NCI-H1436 treated with DMSO at 0.1 percent for 48 hours (cell line): ENCODE data around the gene SCAMP1.
"Not testable (repeated sequence)": the region's sequence is repeated elsewhere in the genome, so short reads cannot be mapped to it uniquely, and the experiment has no call there.

ENCODE experiments used
- DNase-seq: peaks from one replicate; lab custom pipeline; 2025; lab: John Stamatoyannopoulos, UW

The SCAMP1 gene

GRCh38 chr5:78420548-78420947 lies 60.1 kb downstream of the SCAMP1 start:
- DNase-seq = no peak

- DNase-seq = no peak
These were observed 64.2 kb downstream of the SCAMP1 start for GRCh38 chr5:78424665-78425064.

- DNase-seq = no peak
These were observed 69.0 kb downstream of the SCAMP1 start for GRCh38 chr5:78429332-78429980.

GRCh38 chr5:78430866-78431265 lies 70.4 kb downstream of the SCAMP1 start:
- DNase-seq = no peak

GRCh38 chr5:78433972-78434371 lies 73.6 kb downstream of the SCAMP1 start:
- no peak for DNase-seq

GRCh38 chr5:78447775-78448424 lies 87.5 kb downstream of the SCAMP1 start:
- DNase-seq = no peak

- DNase-seq = no peak
These were observed 88.7 kb downstream of the SCAMP1 start for GRCh38 chr5:78449103-78449502.

GRCh38 chr5:78457507-78457906 lies 97.1 kb downstream of the SCAMP1 start:
- not testable (repeated sequence) for DNase-seq

GRCh38 chr5:78458843-78459242 lies 98.4 kb downstream of the SCAMP1 start:
- DNase-seq = no peak

GRCh38 chr5:78467140-78467539 lies 106.7 kb downstream of the SCAMP1 start:
- no peak for DNase-seq

GRCh38 chr5:78467752-78468357 lies 107.4 kb downstream of the SCAMP1 start:
- no peak for DNase-seq

- no peak for DNase-seq
These were observed 111.5 kb downstream of the SCAMP1 start for GRCh38 chr5:78471896-78472295.

GRCh38 chr5:78472469-78473106 lies 112.2 kb downstream of the SCAMP1 start:
- no peak for DNase-seq

- no peak for DNase-seq
These were observed 113.3 kb downstream of the SCAMP1 start for GRCh38 chr5:78473751-78474150.

- DNase-seq = no peak
These were observed 115.0 kb downstream of the SCAMP1 start for GRCh38 chr5:78475370-78475769.

- no peak for DNase-seq
These were observed 116.4 kb downstream of the SCAMP1 start for GRCh38 chr5:78476795-78477194.

- no peak for DNase-seq
These were observed 122.5 kb downstream of the SCAMP1 start for GRCh38 chr5:78482948-78483347.

GRCh38 chr5:78483809-78484521 lies 123.5 kb downstream of the SCAMP1 start:
- no peak for DNase-seq

GRCh38 chr5:78486218-78486617 lies 125.8 kb downstream of the SCAMP1 start:
- DNase-seq = no peak

GRCh38 chr5:78487846-78488245 lies 127.4 kb downstream of the SCAMP1 start:
- DNase-seq = no peak

- DNase-seq = no peak
These were observed 130.5 kb downstream of the SCAMP1 start for GRCh38 chr5:78490709-78491485.

GRCh38 chr5:78492224-78492623 lies 131.8 kb downstream of the SCAMP1 start:
- DNase-seq = no peak
